ENCODE measurements around the gene PDZK1IP1.

PDZK1IP1 gene

GRCh38 chr1:47187231-47187925 is 2.5 kb downstream of the PDZK1IP1 start:
- Histone ChIP-seq H3K9ac (ENCODE audit: insufficient read length, low read depth) (no peak overlapping the region), H3K36me3 (ENCODE audit: insufficient read depth, insufficient read length, low read length) (no peaks in the 10 kb centered on the region), H3K9me3 (ENCODE audit: insufficient read depth, low read length) (no peaks in the 10 kb centered on the region; the same call in 1 of the 2 replicates), H3K4me3 (ENCODE audit: insufficient read length, low read depth) (no peak overlapping the region), H3K4me1 (ENCODE audit: insufficient read depth, insufficient read length) (peaks cover 33% of the 10 kb centered on the region), H3K27me3 (ENCODE audit: insufficient read depth, insufficient read length) (no peaks in the 10 kb centered on the region)
- TF ChIP-seq ZNF274 (IDR thresholded peaks at IDR 0.05; ENCODE audit: low read depth, low read length) (no peak), SUZ12 (IDR thresholded peaks at IDR 0.05; ENCODE audit: extremely low read depth, insufficient read depth, insufficient read length) (no peak), YY1 (IDR thresholded peaks at IDR 0.05; ENCODE audit: insufficient read depth, insufficient read length) (no peak)
- no peak for DNase-seq (ENCODE audit: low read depth, low spot score)

GRCh38 chr1:47186267-47187185 is 3.3 kb downstream of the PDZK1IP1 start:
- no peak overlapping the region for H3K9ac ChIP-seq (ENCODE audit: insufficient read length, low read depth)
- no peaks in the 10 kb centered on the region for H3K36me3 ChIP-seq (ENCODE audit: insufficient read depth, insufficient read length, low read length)
- H3K9me3 ChIP-seq (ENCODE audit: insufficient read depth, low read length): no peaks in the 10 kb centered on the region; the same call in 1 of the 2 replicates
- no peaks in the 10 kb centered on the region for H3K27me3 ChIP-seq (ENCODE audit: insufficient read depth, insufficient read length)
- H3K4me1 ChIP-seq (ENCODE audit: insufficient read depth, insufficient read length): peaks cover 32% of the 10 kb centered on the region
- no peak for DNase-seq (ENCODE audit: low read depth, low spot score)
- TF ChIP-seq YY1 (IDR thresholded peaks at IDR 0.05; ENCODE audit: insufficient read depth, insufficient read length) (no peak), ZNF274 (IDR thresholded peaks at IDR 0.05; ENCODE audit: low read depth, low read length) (no peak)
- no peak overlapping the region for H3K4me3 ChIP-seq (ENCODE audit: insufficient read length, low read depth)

- DNase-seq (ENCODE audit: low read depth, low spot score): no peak
- H3K4me1 ChIP-seq (ENCODE audit: insufficient read depth, insufficient read length): peaks cover 22% of the 10 kb centered on the region
These were observed 4.8 kb downstream of the PDZK1IP1 start for GRCh38 chr1:47184822-47185677.

GRCh38 chr1:47184090-47184821 is 5.6 kb downstream of the PDZK1IP1 start:
- no peak for TF ChIP-seq ZNF274 (IDR thresholded peaks at IDR 0.05; ENCODE audit: low read depth, low read length)
- no peak for TF ChIP-seq SUZ12 (IDR thresholded peaks at IDR 0.05; ENCODE audit: extremely low read depth, insufficient read depth, insufficient read length)
- no peak for TF ChIP-seq YY1 (IDR thresholded peaks at IDR 0.05; ENCODE audit: insufficient read depth, insufficient read length)
- H3K36me3 ChIP-seq (ENCODE audit: insufficient read depth, insufficient read length, low read length): no peaks in the 10 kb centered on the region
- H3K4me3 ChIP-seq (ENCODE audit: insufficient read length, low read depth): no peak overlapping the region
- DNase-seq (ENCODE audit: low read depth, low spot score): no peak
- H3K4me1 ChIP-seq (ENCODE audit: insufficient read depth, insufficient read length): peaks cover 20% of the 10 kb centered on the region
- peaks cover 8% of the 10 kb centered on the region for H3K27me3 ChIP-seq (ENCODE audit: insufficient read depth, insufficient read length)
- H3K9me3 ChIP-seq (ENCODE audit: insufficient read depth, low read length): no peaks in the 10 kb centered on the region; the same call in 1 of the 2 replicates
- H3K9ac ChIP-seq (ENCODE audit: insufficient read length, low read depth): no peak overlapping the region

More at GRCh38 chr1:47184822-47185677, 4.8 kb downstream of the PDZK1IP1 start:
- TF ChIP-seq SUZ12 (IDR thresholded peaks at IDR 0.05; ENCODE audit: extremely low read depth, insufficient read depth, insufficient read length) (no peak), YY1 (IDR thresholded peaks at IDR 0.05; ENCODE audit: insufficient read depth, insufficient read length) (no peak), ZNF274 (IDR thresholded peaks at IDR 0.05; ENCODE audit: low read depth, low read length) (no peak)
- H3K27me3 ChIP-seq (ENCODE audit: insufficient read depth, insufficient read length): peaks cover 3% of the 10 kb centered on the region
- H3K4me3 ChIP-seq (ENCODE audit: insufficient read length, low read depth): no peak overlapping the region
- H3K9ac ChIP-seq (ENCODE audit: insufficient read length, low read depth): no peak overlapping the region
- no peaks in the 10 kb centered on the region for H3K36me3 ChIP-seq (ENCODE audit: insufficient read depth, insufficient read length, low read length)
- no peaks in the 10 kb centered on the region; the same call in 1 of the 2 replicates for H3K9me3 ChIP-seq (ENCODE audit: insufficient read depth, low read length)

GRCh38 chr1:47183308-47184089 is 6.3 kb downstream of the PDZK1IP1 start:
- no peak overlapping the region for H3K9ac ChIP-seq (ENCODE audit: insufficient read length, low read depth)
- H3K9me3 ChIP-seq (ENCODE audit: insufficient read depth, low read length): no peaks in the 10 kb centered on the region; the same call in 1 of the 2 replicates
- DNase-seq (ENCODE audit: low read depth, low spot score): no peak
- H3K27me3 ChIP-seq (ENCODE audit: insufficient read depth, insufficient read length): peaks cover 8% of the 10 kb centered on the region
- TF ChIP-seq ZNF274 (IDR thresholded peaks at IDR 0.05; ENCODE audit: low read depth, low read length) (no peak), SUZ12 (IDR thresholded peaks at IDR 0.05; ENCODE audit: extremely low read depth, insufficient read depth, insufficient read length) (no peak), YY1 (IDR thresholded peaks at IDR 0.05; ENCODE audit: insufficient read depth, insufficient read length) (no peak)
- no peaks in the 10 kb centered on the region for H3K36me3 ChIP-seq (ENCODE audit: insufficient read depth, insufficient read length, low read length)
- no peak overlapping the region for H3K4me3 ChIP-seq (ENCODE audit: insufficient read length, low read depth)
- peaks cover 22% of the 10 kb centered on the region for H3K4me1 ChIP-seq (ENCODE audit: insufficient read depth, insufficient read length)

All from NT2/D1 (cell line).